HG03159 (cell line): ENCODE measurements around the gene CARD18.
"Not testable (repeated sequence)": the region's sequence is repeated elsewhere in the genome, so short reads cannot be mapped to it uniquely, and the experiment has no call there.

Experiments used
- ATAC-seq: cut with Tn5 transposase; IDR thresholded peaks from one replicate; pipeline ENCODE4 v1.9.1; 2021; ENCODE audit warnings: mild to moderate bottlenecking, moderate library complexity; ENCODE audit not compliant: unreplicated experiment

Gene CARD18

GRCh38 chr11:105135883-105136282 is 3.7 kb downstream of the CARD18 start:
- ATAC-seq, result no peak

GRCh38 chr11:105132716-105133511 is 6.7 kb downstream of the CARD18 start:
- ATAC-seq, result no peak

DNA sequence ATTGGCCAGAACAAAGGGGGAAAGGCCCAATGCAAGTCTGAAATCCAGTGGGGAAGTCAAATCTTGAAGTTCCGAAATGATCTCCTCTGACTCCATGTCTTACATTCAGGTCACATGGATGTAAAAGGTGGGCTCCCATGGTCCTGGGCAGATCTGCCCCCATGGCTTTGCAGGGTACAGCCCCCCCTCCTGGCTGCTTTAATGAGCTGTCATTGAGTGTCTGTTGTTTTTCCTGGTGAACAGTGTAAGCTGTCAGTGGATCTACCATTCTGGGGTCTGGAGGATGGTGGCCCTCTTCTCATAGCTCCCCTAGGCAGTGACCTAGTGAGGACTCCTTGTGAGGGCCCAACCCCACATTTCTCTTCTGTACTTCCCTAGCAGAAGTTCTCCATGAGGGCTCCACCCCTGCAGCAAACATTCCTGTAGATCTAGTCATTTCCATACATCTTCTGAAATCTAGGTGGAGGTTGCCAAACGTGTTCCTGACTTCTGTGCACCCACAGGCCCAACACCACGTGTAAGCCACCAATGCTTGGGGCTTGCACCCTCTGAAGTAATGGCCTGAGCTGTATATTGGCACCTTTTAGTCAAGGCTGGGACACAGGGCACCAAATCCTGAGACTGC is 9.3 kb downstream of the CARD18 start:
- ATAC-seq, result no peak

DNA sequence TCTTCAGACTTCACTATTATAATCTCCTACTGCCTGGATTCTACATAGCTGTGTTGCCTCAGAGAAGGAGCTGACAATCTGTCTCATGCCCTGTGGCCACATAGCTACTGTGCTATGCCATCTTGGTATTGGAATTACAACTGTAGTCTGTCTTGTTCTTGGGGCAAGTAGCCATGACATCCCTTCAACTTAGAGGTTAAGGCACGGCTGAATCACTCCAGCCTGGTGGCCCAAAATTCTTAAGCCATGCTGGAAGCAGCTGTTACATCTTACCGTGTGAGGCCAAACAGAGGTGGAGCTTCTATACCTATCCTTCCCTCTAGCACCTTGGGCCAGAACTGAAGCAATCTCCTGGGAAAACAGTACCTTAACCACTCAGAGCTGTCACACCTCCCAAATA is 14.8 kb downstream of the CARD18 start:
- no peak for ATAC-seq

- no peak for ATAC-seq
Observed at GRCh38 chr11:105111145-105111944, 28.2 kb downstream of the CARD18 start.

- ATAC-seq, result no peak
Observed at GRCh38 chr11:105110688-105111030, 28.9 kb downstream of the CARD18 start.

DNA sequence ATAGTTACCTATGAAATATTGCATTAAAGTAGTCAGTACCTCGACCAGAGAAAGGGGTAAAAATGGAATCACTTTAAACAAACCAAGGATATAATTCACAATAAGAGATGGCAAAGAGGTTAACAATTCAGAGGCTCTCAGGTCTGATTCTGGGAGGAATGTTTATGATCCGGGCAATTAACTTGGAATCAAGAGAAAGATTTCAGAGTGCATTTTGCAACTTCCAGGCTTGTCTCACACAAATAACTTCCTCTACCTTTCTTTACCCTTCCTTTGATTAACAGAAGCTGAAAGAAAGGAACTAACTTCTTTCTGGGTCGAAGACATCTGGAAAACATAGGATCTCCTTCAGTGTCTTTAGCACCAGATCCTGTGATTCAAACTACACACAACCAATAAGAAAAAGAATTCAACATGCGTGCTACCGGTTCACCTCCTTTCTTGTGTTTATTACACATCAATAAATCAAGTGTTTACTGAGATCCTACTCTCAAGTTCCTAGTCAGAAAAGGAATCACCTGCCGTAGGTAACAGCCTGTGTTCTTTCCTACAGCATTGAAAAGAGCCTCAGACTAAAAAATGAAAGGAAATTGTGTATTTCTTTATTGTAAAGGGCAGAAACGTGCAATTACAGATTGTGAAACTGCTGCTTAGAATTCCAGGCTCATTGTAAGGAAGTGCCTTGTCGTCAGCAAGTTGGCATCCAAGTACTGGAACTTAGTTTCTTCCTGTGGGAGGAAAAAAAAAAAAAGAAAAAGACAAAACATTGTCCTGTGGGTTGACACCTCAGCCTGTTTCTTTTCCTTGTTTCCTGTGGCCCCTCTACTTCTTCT is 29.5 kb downstream of the CARD18 start:
- ATAC-seq, result no peak

DNA sequence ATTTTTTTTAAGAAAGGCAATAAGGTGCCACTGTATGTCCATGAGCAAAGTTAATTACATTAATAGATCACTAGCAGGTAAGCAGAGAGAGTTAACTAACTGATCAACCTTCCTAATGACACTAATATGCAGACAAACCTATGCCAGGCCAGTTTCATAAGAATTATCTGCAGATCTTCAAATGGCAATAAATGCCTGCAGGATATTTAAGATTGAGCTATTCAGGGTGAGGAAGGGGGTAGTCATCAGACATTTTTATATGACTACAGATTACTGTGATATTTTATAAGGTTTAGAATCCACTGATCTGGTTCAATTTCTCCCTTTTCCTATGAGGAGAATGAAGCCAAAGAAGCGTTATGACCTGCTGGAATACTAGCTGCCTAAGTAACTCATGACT is 30.2 kb downstream of the CARD18 start:
- ATAC-seq, result no peak

GRCh38 chr11:105108247-105108646 is 31.3 kb downstream of the CARD18 start:
- ATAC-seq, result no peak

GRCh38 chr11:105107226-105107825 is 32.2 kb downstream of the CARD18 start:
- not testable (repeated sequence) for ATAC-seq

GRCh38 chr11:105106140-105106539 is 33.4 kb downstream of the CARD18 start:
- ATAC-seq, result no peak

GRCh38 chr11:105104292-105104691 is 35.3 kb downstream of the CARD18 start:
- no peak for ATAC-seq

GRCh38 chr11:105103336-105103735 is 36.2 kb downstream of the CARD18 start:
- ATAC-seq, result no peak

GRCh38 chr11:105102079-105102581 is 37.4 kb downstream of the CARD18 start:
- ATAC-seq, result not testable (repeated sequence)

DNA sequence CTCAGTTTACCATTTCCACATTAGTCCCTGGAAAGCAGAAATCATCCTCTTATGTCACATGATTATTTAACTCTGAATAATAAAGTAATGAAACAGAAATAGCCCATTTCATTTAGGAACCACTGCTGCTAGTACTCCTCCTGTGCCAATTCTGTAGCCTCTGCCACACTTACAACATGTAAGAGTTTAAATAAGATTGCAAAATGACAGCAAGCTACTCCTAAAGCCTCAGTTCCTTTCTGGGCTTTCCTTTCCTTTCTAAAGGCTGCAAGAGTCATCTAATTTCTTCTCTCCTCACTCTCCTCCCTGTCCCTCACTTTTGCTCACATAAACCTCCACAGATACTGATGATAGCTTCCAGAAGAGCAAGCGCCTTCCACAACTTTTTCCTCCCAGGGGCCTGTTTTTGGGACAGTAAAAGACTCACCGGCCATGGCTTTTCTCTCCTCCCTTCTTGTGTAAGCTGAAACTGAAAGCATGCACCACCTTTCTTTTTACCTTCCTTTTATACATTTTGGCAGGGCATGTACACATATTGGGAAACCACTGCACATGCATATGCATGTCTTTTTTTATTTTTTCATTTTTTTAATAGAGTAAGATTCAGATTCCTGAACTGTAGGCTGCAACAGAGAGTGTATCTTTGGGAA is 38.5 kb downstream of the CARD18 start:
- no peak for ATAC-seq

DNA sequence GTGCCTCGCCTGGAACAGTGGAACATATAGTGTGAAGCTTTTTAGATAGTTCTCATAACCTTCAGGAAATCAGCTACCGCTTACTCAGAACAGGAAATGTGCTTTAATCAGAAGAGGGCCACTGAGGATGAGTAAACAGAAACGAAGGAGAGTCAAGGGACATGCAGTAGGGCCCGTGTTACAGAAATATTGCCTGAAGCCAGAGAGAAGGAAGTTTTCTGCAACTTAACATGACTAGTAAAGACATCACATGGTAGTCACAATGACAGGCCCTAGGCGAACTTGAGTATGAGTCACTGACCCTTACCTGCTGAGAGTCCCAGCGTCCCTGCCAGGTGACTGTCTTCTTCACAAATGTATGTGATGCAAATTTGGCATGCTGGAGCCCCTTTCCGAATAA is 39.4 kb downstream of the CARD18 start:
- ATAC-seq, result no peak

- not testable (repeated sequence) for ATAC-seq
Observed at GRCh38 chr11:105099594-105099993, 40.0 kb downstream of the CARD18 start.

DNA sequence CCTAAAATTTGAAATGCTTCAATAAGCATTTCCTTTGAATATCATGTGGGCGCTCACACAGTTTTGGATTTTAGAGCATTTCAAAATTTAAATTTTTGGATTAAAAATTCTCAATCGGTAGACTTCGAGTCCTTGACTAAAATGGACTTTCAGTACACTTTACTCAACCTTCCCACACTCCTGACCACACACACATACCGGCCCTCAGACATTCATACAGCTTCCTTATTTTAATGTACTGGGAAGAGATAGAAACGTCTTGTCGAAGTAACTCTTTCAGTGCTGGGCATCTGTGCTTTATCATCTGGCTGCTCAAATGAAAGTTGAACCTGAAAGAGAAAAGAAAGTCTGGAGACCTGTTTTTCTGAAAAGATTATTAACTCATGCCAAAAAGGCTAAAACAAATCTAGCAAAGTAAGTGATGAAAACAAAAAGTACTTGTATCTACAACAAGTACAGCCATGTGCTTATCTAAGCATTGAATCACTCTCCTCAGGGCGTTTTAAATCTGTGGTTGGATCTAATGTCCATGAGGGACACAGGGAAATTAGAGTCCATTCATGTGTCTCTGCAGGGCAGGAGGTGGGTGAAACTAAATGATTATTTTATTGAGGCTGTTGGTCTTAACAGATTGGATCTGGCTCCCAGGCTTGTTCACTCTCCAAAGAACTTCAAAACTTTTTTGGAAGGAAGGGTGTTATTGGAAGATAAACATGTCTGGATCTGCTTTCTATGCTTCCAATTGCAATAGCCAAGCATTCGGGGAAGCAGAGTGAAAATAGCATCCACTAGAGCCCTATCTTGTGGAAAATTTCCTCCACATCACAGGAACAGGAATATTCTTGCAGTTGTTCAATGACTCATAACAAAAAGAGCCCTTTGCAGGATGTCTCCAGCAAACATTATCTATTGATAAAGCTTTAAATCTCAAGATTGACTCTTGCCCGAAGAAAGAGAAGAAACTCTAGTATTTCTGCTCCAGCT is 47.0 kb downstream of the CARD18 start:
- ATAC-seq, result no peak
